DND-41 (cell line): Measurements from ENCODE around the gene HOXB7.

Experiments used
- ATAC-seq: fragments of 200-7000 bp; cut with Tn5 transposase; 3 replicates; pipeline ENCODE4 v1.9.1; 2021; ENCODE audit warnings: low read depth; ENCODE audit not compliant: insufficient read depth
- DNase-seq: peaks from one replicate; pipeline ENCODE4 v3.0.0-alpha.2; 2020
- H2AFZ ChIP-seq: 2 replicates; pipeline ENCODE4 v1.6.0; 2012; ENCODE audit warnings: low read depth, low read length
- H3K27ac ChIP-seq: 2 replicates; pipeline ENCODE4 v1.5.1; 2012; ENCODE audit warnings: low read length, inconsistent platforms
- H3K27me3 ChIP-seq: fragments of 200-600 bp; sonication (generic); 2 replicates; pipeline ENCODE4 v1.6.0; 2012; ENCODE audit warnings: low read length, mild to moderate bottlenecking, inconsistent platforms; ENCODE audit not compliant: insufficient read depth, poor library complexity
- H3K36me3 ChIP-seq: 2 replicates; pipeline ENCODE4 v1.5.1; 2012; ENCODE audit warnings: low read length, inconsistent platforms; ENCODE audit not compliant: insufficient read depth
- H3K4me1 ChIP-seq: 2 replicates; pipeline ENCODE4 v1.5.1; 2012; ENCODE audit warnings: mild to moderate bottlenecking, low read length; ENCODE audit not compliant: insufficient read depth
- H3K4me2 ChIP-seq: 2 replicates; pipeline ENCODE4 v1.6.0; 2012; ENCODE audit warnings: mild to moderate bottlenecking, moderate library complexity, low read length, inconsistent platforms; ENCODE audit not compliant: insufficient read depth
- H3K4me3 ChIP-seq, 2 experiments: fragments of 200-600 bp in 1 of 2; shearing (Covaris generic) in 1 of 2; 2 replicates each; pipeline ENCODE4 v1.5.1; 2012 to 2016; ENCODE audit warnings: inconsistent platforms in 2 of 2, low read length in 2 of 2, mild to moderate bottlenecking in 2 of 2, low read depth in 1 of 2, moderate library complexity in 1 of 2
- H3K79me2 ChIP-seq: 2 replicates; pipeline ENCODE4 v1.6.0; 2012; ENCODE audit warnings: low read length, inconsistent platforms; ENCODE audit not compliant: insufficient read depth
- H3K9ac ChIP-seq: 2 replicates; pipeline ENCODE4 v1.6.0; 2012; ENCODE audit warnings: low read depth, mild to moderate bottlenecking, inconsistent platforms, low read length, moderate library complexity
- H3K9me3 ChIP-seq: 2 replicates; pipeline ENCODE4 v1.5.1; 2012; ENCODE audit warnings: low read length, moderate library complexity, mild to moderate bottlenecking, inconsistent platforms; ENCODE audit not compliant: insufficient read depth, severe bottlenecking
- H4K20me1 ChIP-seq: 2 replicates; pipeline ENCODE4 v1.6.0; 2012; ENCODE audit warnings: low read length; ENCODE audit not compliant: insufficient read depth
- EZH2 ChIP-seq: IDR thresholded peaks from 3 replicates; pipeline ENCODE4 v1.6.1; 2012; ENCODE audit warnings: borderline replicate concordance, low read depth, mild to moderate bottlenecking, moderate library complexity, low read length, inconsistent platforms; ENCODE audit not compliant: severe bottlenecking
- TF ChIP-seq, protein P1 (sequence below): IDR thresholded peaks from 2 replicates; pipeline ENCODE4 v1.5.1; 2012; ENCODE audit warnings: borderline replicate concordance, low read length, moderate library complexity, mild to moderate bottlenecking; ENCODE audit not compliant: poor library complexity, severe bottlenecking; ENCODE audit errors: extremely low read depth

The HOXB7 gene

DNA sequence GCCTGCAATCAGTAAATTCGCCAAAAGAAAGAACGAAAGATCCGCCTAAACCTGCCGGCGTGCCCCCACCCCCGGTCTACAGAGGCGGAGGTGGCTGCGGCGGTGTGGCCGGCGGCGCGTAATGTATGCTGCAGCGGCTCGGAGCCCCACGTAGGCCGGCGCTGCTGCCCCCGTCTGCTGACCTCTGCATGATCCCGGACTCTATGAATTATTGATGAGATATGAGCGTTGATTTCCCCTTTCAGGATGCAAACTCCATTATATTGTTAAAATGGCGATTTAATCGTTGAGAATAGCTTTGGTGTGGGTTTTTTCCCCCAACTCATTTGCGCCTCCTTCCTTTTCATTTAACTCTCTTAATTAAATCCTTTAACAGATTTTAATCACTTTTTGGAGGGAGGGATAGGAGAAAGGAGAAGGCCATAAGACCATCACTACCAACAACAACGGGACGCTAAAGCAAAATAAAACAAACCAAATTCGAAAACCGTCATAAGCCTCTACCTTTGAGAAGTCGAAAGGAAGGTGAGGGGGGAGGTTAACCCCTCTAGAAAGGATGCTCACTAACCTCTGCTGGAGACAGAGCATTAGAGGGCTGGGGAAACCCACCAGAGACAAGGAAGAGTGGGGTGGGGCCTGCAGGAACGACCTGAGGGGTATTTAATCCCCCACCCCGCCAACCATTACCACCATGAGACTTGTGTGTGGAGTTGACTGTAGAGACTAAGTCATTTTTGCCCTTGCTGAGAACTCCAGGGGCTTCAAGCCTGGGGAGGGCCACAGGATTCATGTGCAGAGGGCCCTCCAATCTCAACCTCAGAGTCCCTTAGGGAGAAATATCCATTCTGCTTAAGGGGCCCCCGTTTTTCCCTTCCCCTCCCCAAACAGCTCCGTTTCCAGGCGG, 24.2 kb downstream of the HOXB7 start:
- Histone ChIP-seq H2AFZ (no peak overlapping the region), H3K4me3 (no peak overlapping the region), H3K4me2 (no peak overlapping the region), H3K27me3 (peaks cover 37% of the 10 kb centered on the region), H3K27ac (no peak overlapping the region), H3K79me2 (no peaks in the 10 kb centered on the region), H3K4me1 (peaks cover 6% of the 10 kb centered on the region; the same call in 1 of the 2 replicates), H3K36me3 (no peaks in the 10 kb centered on the region), H3K9me3 (no peaks in the 10 kb centered on the region), H3K9ac (no peak overlapping the region), H4K20me1 (no peaks in the 10 kb centered on the region; the same call in 1 of the 2 replicates)
- no peak for TF ChIP-seq EZH2
- ATAC-seq (no peak), DNase-seq (no peak)

DNA sequence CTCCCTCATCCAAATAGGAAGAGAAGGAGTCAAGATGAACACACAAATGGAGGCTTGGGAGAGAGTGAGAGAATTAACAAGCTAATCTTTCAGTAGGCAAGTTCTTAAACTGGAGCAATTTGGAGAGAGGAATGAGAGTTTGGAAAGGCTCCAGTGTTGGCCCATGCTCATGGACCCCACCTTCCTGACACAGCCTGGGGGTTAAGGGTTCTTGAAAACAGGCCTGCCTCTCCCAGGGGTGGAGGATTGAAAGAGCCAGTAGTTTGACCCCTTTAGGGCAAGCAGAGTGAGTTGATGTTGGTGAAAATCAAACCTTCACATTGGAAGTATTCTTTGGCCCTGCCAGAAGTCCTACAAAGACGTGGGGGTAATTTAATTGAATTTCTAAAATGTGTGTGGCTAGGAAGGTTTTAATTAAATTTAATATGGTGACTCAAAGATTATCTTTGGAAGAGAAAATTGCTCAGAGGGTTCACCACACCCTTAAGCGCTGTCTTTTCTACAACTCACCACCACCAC, 26.5 kb downstream of the HOXB7 start:
- Histone ChIP-seq H2AFZ (no peak overlapping the region), H3K4me2 (no peak overlapping the region), H4K20me1 (peaks cover 4% of the 10 kb centered on the region; the same call in 1 of the 2 replicates), H3K27ac (no peak overlapping the region), H3K9me3 (no peaks in the 10 kb centered on the region), H3K9ac (no peak overlapping the region), H3K36me3 (no peaks in the 10 kb centered on the region), H3K79me2 (no peaks in the 10 kb centered on the region), H3K4me3 (no peak overlapping the region), H3K4me1 (peaks cover 6% of the 10 kb centered on the region; the same call in 1 of the 2 replicates), H3K27me3 (peaks cover 33% of the 10 kb centered on the region)
- ATAC-seq (no peak), DNase-seq (no peak)
- TF ChIP-seq, protein P1, sequence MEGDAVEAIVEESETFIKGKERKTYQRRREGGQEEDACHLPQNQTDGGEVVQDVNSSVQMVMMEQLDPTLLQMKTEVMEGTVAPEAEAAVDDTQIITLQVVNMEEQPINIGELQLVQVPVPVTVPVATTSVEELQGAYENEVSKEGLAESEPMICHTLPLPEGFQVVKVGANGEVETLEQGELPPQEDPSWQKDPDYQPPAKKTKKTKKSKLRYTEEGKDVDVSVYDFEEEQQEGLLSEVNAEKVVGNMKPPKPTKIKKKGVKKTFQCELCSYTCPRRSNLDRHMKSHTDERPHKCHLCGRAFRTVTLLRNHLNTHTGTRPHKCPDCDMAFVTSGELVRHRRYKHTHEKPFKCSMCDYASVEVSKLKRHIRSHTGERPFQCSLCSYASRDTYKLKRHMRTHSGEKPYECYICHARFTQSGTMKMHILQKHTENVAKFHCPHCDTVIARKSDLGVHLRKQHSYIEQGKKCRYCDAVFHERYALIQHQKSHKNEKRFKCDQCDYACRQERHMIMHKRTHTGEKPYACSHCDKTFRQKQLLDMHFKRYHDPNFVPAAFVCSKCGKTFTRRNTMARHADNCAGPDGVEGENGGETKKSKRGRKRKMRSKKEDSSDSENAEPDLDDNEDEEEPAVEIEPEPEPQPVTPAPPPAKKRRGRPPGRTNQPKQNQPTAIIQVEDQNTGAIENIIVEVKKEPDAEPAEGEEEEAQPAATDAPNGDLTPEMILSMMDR = no peak
- no peak for TF ChIP-seq EZH2

DNA sequence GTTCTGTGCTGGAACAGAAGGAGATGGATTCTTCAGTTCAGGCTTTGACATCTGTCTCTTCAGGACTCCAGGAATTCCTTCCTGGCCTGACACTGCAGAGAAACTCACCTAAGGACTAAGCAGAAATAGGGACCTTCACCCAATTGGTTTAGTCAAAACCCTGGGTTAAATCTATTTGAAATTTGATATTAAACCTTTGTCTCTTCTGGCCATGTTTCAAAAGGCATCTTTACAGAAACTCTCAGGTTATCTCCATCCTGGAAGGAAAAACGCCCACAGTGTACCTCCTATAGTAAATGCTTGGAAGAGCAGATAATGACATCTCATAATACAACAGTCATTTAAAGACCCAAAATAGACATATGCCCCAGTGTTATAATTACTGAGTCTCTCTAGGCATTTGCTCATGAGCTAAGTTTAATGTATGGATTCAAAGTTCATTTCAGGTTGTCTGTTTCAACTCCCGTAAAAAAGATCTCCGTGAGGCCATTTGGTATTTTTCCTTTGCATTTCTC, 27.1 kb downstream of the HOXB7 start:
- Histone ChIP-seq H2AFZ (no peak overlapping the region), H3K4me1 (peaks cover 6% of the 10 kb centered on the region; the same call in 1 of the 2 replicates), H4K20me1 (peaks cover 4% of the 10 kb centered on the region; the same call in 1 of the 2 replicates), H3K9me3 (no peaks in the 10 kb centered on the region), H3K9ac (no peak overlapping the region), H3K36me3 (no peaks in the 10 kb centered on the region), H3K27ac (no peak overlapping the region), H3K27me3 (peaks cover 28% of the 10 kb centered on the region), H3K4me3 (no peak overlapping the region), H3K79me2 (no peaks in the 10 kb centered on the region), H3K4me2 (no peak overlapping the region)
- ATAC-seq (no peak), DNase-seq (no peak)
- TF ChIP-seq, protein P1 = no peak

DNA sequence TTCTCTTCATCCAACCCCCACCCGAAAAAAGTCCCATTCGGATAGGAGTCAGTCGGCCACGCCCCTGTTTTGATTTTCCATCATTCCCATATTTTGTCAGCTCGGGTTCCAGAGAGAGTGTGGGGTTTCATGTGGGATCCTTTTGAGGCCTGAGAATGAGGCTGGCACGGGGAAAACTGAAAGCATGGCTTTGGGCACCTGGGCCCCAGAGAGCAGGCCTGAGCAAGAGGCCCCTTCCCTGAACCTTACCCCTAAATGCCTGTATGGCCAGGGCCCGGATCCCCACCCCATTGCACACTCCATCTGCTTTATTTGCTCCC, 28.1 kb downstream of the HOXB7 start:
- Histone ChIP-seq H3K27me3 (peaks cover 17% of the 10 kb centered on the region), H3K4me2 (no peak overlapping the region), H3K9ac (no peak overlapping the region), H3K79me2 (no peaks in the 10 kb centered on the region), H4K20me1 (peaks cover 4% of the 10 kb centered on the region; the same call in 1 of the 2 replicates), H3K9me3 (no peaks in the 10 kb centered on the region), H3K4me1 (peaks cover 6% of the 10 kb centered on the region; the same call in 1 of the 2 replicates), H3K36me3 (no peaks in the 10 kb centered on the region), H3K27ac (no peak overlapping the region), H2AFZ (no peak overlapping the region), H3K4me3 (no peak overlapping the region)
- no peak for DNase-seq
- ATAC-seq = no peak
- TF ChIP-seq, protein P1 = no peak
- TF ChIP-seq EZH2 = no peak
